ENCODE results near the gene CXCR6.

The CXCR6 gene

DNA sequence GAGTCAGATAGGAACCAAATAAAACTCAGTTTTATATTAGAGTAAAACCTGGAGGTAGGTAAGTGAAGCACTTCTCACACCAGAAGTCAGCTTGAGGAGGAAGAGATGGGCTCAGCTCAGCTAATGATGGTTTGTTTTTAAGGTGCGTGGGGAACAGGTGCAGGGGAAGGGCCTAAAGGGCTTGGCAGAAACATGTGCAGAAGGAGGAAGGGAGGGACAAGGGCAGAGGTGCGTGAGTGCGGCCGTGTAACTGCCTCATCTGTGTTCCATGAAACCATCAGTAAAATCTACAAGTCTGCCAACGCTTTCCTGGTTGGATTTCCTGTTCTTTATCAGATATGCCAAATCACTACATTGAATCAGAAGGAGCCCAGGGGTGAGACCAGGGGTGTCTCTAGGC, 32.4 kb downstream of the CXCR6 start:
- Histone ChIP-seq H3K36me3 (peaks cover 66 to 94% (median 74%) of the 10 kb centered on the region in 11 experiments), H3K4me1 (peaks cover 12 to 72% (median 31%) of the 10 kb centered on the region in 10 experiments), H3K9ac (no peak overlapping the region), H3K27me3 (no peaks in the 10 kb centered on the region), H3K4me3 (no peak overlapping the region), H4K20me1 (no peaks in the 10 kb centered on the region), H3K9me3 (replicated peaks in 1 of 11) (no peaks in the 10 kb centered on the region), H3K27ac (peak overlapping the region in 1 of 11 experiments; percentile 8; a peak in 3 of 22 replicates), H3K4me2 (no peak overlapping the region)
- TF ChIP-seq Cebpa-rat (IDR thresholded peaks at IDR 0.05): no peak

DNA sequence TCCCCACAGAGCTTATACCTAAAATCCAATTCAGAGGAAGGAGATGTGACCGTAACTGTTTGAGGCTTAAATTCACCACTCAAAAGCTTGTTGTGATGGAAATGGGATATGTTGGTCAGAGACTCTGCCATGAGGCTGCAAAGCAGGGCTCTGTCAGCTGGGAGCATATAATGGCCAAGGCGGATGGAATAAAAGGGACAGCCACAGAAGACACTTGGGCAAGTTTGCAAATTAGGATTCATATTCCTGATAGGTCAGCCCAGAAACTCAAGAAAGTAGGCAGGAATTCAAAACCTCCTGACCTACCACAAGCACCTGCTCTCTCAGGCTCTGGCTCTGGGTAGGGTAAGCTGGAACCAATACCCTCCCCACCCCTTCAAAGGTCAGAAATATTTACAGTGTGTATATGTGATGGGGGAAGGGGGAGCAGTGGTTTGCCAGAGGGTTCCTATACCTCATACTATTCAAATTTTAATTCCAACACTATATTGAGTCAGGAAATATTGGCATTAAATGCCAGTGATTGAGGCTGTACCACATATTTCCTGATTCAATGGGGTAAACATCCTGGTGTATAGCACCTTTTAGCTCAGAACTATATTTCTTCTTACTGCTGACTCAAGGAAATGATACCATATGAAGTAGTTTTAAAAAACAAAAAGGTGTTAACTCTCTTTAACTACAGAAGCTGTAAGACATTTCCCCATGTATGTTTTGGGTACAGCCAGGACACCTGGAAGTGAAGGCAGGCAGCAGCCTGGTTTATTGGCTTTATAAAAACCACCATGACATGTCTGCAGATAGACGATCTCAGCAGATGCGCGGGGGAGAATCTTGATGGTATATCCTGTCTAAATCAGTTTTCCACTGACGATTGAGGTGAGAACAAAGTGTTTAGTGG, 33.2 kb downstream of the CXCR6 start:
- H3K4me3 ChIP-seq: no peak overlapping the region
- H3K36me3 ChIP-seq: peaks cover 69 to 92% (median 77%) of the 10 kb centered on the region in 11 experiments
- no peak overlapping the region for H3K4me2 ChIP-seq
- H3K4me1 ChIP-seq: peaks cover 15 to 72% (median 34%) of the 10 kb centered on the region in 10 experiments
- no peaks in the 10 kb centered on the region for H3K9me3 ChIP-seq (replicated peaks in 1 of 11)
- H4K20me1 ChIP-seq: peaks cover 0 to 4% (median 0%) of the 10 kb centered on the region in 11 experiments; a peak in 1 of 22 replicates
- TF ChIP-seq Cebpa-rat (IDR thresholded peaks at IDR 0.05): no peak
- H3K27me3 ChIP-seq: no peaks in the 10 kb centered on the region
- H3K27ac ChIP-seq: peak overlapping the region in 1 of 11 experiments; percentile 8; a peak in 2 of 22 replicates
- no peak overlapping the region for H3K9ac ChIP-seq

DNA sequence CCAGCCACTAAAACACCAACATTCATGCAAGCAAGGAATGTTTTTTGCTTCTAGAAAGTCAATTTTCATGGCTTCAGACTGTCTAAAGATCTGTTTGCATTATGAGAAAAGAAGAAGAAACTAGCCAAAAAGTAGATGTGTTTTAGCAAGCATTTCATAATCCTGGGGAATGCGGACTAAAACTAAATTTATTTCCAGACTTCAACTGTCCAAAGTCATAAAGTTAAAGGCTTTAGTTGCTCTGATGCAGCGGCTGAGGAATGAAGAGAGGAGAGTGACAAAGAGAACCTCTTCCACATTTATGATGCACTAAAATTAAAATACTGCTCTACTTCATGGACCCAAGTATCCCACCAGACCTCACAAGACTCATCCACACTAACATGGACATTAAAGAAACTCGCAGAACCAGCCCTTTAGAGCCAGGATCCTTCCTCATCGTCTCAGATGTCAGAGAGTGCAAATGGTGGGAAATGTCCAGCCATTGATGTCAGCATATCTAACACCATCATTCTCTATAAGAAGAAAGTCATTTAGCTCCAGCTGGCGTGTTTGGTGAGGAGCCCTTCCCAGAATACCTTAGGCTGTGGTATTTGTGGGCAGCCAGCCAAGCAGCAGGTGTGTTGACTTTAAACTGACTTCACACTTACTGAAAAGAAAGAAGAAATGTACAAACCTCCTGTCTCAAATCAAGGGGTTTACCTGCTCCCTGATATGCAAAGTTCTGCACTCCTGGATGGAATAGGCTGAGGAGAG, 34.9 kb downstream of the CXCR6 start:
- Histone ChIP-seq H3K27me3 (no peaks in the 10 kb centered on the region), H3K4me3 (no peak overlapping the region), H3K36me3 (peaks cover 84 to 98% (median 93%) of the 10 kb centered on the region in 11 experiments), H3K4me2 (no peak overlapping the region), H3K4me1 (peaks cover 9 to 69% (median 25%) of the 10 kb centered on the region in 10 experiments; a peak in 18 of 20 replicates), H3K27ac (no peak overlapping the region), H3K9me3 (replicated peaks in 1 of 11) (no peaks in the 10 kb centered on the region), H4K20me1 (peaks cover 0 to 4% (median 0%) of the 10 kb centered on the region in 11 experiments; a peak in 1 of 22 replicates), H3K9ac (no peak overlapping the region)
- no peak for TF ChIP-seq Cebpa-rat (IDR thresholded peaks at IDR 0.05)

GRCh38 chr3:45979378-45979777, 36.1 kb downstream of the CXCR6 start:
- no peak overlapping the region for H3K9ac ChIP-seq
- H3K4me2 ChIP-seq: peak overlapping the region in 1 of 11 experiments; percentile 26; a peak in 1 of 22 replicates
- peaks cover 88 to 98% (median 96%) of the 10 kb centered on the region in 11 experiments for H3K36me3 ChIP-seq
- peaks cover 9 to 57% (median 16%) of the 10 kb centered on the region in 10 experiments; a peak in 18 of 20 replicates for H3K4me1 ChIP-seq
- H3K4me3 ChIP-seq: no peak overlapping the region
- H3K27me3 ChIP-seq: no peaks in the 10 kb centered on the region
- H3K9me3 ChIP-seq (replicated peaks in 1 of 11): no peaks in the 10 kb centered on the region
- TF ChIP-seq Cebpa-rat (IDR thresholded peaks at IDR 0.05): no peak
- H4K20me1 ChIP-seq: peaks cover 0 to 4% (median 0%) of the 10 kb centered on the region in 11 experiments; a peak in 2 of 22 replicates
- H3K27ac ChIP-seq: peak overlapping the region in 1 of 11 experiments; percentile 21; a peak in 1 of 22 replicates

- H3K4me3 ChIP-seq: no peak overlapping the region
- H3K9me3 ChIP-seq (replicated peaks in 1 of 11): no peaks in the 10 kb centered on the region
- peaks cover 0 to 11% (median 3%) of the 10 kb centered on the region in 11 experiments; a peak in 9 of 22 replicates for H4K20me1 ChIP-seq
- H3K27ac ChIP-seq: no peak overlapping the region
- H3K9ac ChIP-seq: no peak overlapping the region
- H3K4me1 ChIP-seq: peaks cover 9 to 51% (median 16%) of the 10 kb centered on the region in 10 experiments; a peak in 18 of 20 replicates
- H3K36me3 ChIP-seq: peaks cover 89 to 98% (median 96%) of the 10 kb centered on the region in 11 experiments
- H3K27me3 ChIP-seq: no peaks in the 10 kb centered on the region
- no peak for TF ChIP-seq Cebpa-rat (IDR thresholded peaks at IDR 0.05)
- no peak overlapping the region; a peak in 1 of 22 replicates for H3K4me2 ChIP-seq
Measured at GRCh38 chr3:45980229-45980813, 37.1 kb downstream of the CXCR6 start.

- peaks cover 0 to 16% (median 8%) of the 10 kb centered on the region in 11 experiments; a peak in 9 of 22 replicates for H4K20me1 ChIP-seq
- no peak overlapping the region for H3K9ac ChIP-seq
- H3K4me3 ChIP-seq: no peak overlapping the region
- H3K4me1 ChIP-seq: peaks cover 9 to 48% (median 16%) of the 10 kb centered on the region in 10 experiments; a peak in 18 of 20 replicates
- H3K9me3 ChIP-seq (replicated peaks in 1 of 11): no peaks in the 10 kb centered on the region
- H3K27ac ChIP-seq: peak overlapping the region in 4 of 11 experiments; percentile 10 to 58 (median 30); a peak in 5 of 22 replicates
- peak overlapping the region in 8 of 11 experiments; percentile 14 to 61 (median 27); a peak in 10 of 22 replicates for H3K4me2 ChIP-seq
- TF ChIP-seq Cebpa-rat (IDR thresholded peaks at IDR 0.05): no peak
- no peaks in the 10 kb centered on the region for H3K27me3 ChIP-seq
- peaks cover 86 to 98% (median 96%) of the 10 kb centered on the region in 11 experiments for H3K36me3 ChIP-seq
Measured at GRCh38 chr3:45980819-45981218, 37.6 kb downstream of the CXCR6 start.

GRCh38 chr3:45981346-45982074, 38.2 kb downstream of the CXCR6 start:
- Histone ChIP-seq H3K4me3 (no peak overlapping the region), H3K27me3 (no peaks in the 10 kb centered on the region), H3K4me1 (peaks cover 9 to 47% (median 16%) of the 10 kb centered on the region in 10 experiments; a peak in 18 of 20 replicates), H3K36me3 (peaks cover 79 to 98% (median 90%) of the 10 kb centered on the region in 11 experiments), H3K9me3 (replicated peaks in 1 of 11) (no peaks in the 10 kb centered on the region), H3K27ac (peak overlapping the region in 5 of 11 experiments; percentile 10 to 58 (median 20); a peak in 7 of 22 replicates), H3K9ac (0 out of 22 replicates have a peak overlapping the region, but pooled peaks of 1 of the 11 experiments have one; percentile 15), H4K20me1 (peaks cover 0 to 22% (median 15%) of the 10 kb centered on the region in 11 experiments; a peak in 10 of 22 replicates), H3K4me2 (peak overlapping the region in 9 of 11 experiments; percentile 10 to 61 (median 28); a peak in 14 of 22 replicates)
- TF ChIP-seq Cebpa-rat (IDR thresholded peaks at IDR 0.05): no peak

Measured in BLaER1 treated with 17β-estradiol and CSF1 and Interleukin-3, amounts not matched to agents 10 nM and 100 nM (cell line).